ENCODE measurements around the gene PLA1A. TPM values are rescaled to one million over a fixed set of nuclear protein-coding genes. Genes with fewer than 3 reads are reported as not detected.

PLA1A gene
- total RNA-seq, 4 donors from 2014 or later: 0.97 to 9.6 (median 3.2) TPM

DNA sequence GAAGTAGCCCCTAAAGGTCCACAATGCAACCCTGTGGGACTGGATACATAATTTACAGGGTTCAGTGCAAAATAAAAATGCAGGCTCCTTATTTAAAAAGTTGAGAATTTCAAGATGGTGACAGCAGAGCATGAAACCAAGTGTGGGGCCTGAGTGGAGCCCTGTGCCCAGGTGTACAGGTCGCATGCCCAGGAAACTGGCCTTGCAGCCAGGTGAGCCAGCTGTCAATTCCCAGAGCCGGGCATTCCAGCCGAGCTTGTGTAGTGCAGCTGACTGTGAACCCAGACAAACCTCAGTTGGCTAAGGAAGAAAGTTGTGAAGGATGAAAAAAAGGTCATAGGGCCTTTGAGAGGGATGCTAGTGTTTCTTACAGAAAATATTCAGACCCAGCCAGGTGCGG lies 35.1 kb downstream of the PLA1A start:
- H3K9me3 ChIP-seq: no peaks in the 10 kb centered on the region
- peak overlapping the region; percentile 84 to 95 (median 90) for H3K27ac ChIP-seq
- H3K4me3 ChIP-seq: no peak overlapping the region
- no peak for DNase-seq
- no peaks in the 10 kb centered on the region for H3K27me3 ChIP-seq
- no peaks in the 10 kb centered on the region for H3K36me3 ChIP-seq
- no peak for TF ChIP-seq POLR2A (IDR thresholded peaks at IDR 0.05)
- TF ChIP-seq, protein P1, sequence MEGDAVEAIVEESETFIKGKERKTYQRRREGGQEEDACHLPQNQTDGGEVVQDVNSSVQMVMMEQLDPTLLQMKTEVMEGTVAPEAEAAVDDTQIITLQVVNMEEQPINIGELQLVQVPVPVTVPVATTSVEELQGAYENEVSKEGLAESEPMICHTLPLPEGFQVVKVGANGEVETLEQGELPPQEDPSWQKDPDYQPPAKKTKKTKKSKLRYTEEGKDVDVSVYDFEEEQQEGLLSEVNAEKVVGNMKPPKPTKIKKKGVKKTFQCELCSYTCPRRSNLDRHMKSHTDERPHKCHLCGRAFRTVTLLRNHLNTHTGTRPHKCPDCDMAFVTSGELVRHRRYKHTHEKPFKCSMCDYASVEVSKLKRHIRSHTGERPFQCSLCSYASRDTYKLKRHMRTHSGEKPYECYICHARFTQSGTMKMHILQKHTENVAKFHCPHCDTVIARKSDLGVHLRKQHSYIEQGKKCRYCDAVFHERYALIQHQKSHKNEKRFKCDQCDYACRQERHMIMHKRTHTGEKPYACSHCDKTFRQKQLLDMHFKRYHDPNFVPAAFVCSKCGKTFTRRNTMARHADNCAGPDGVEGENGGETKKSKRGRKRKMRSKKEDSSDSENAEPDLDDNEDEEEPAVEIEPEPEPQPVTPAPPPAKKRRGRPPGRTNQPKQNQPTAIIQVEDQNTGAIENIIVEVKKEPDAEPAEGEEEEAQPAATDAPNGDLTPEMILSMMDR (IDR thresholded peaks at IDR 0.05 in 4 of 5, conservative IDR thresholded peaks at IDR 0.05 in 1 of 5): no peak
- ATAC-seq: no peak
- in situ Hi-C loops (cut with MboI; ENCODE audit: low sequenced_read_pairs in 4 of 4) (no loop called here), intact Hi-C loops (cut with DNase I; ENCODE audit: low total_unique reads) (no loop called here)
- peaks cover 75 to 76% of the 10 kb centered on the region in 2 donors for H3K4me1 ChIP-seq

DNA sequence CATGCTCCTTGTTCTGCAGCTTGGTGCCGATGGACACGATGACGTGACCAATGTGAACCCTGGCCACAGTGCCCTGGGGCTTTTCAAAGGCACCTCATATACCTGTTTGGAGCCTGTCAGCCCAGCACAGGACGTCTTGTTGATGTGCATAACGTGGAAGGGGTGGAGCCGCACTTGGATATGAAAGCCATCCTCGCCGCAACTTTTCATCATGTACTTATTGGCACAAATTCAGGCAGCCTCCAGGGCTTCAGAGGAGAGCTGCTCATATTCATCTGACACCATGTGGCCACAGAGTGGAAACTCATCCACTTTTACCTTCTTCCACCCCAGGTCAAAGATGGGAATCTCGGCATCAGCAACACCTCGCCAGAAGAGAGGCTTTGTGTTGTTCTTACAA lies 38.0 kb downstream of the PLA1A start:
- DNase-seq (peak in 1 of 2 donors; percentile 73), ATAC-seq (no peak)
- no peak for TF ChIP-seq POLR2A (IDR thresholded peaks at IDR 0.05)
- TF ChIP-seq, protein P1 (IDR thresholded peaks at IDR 0.05 in 4 of 5, conservative IDR thresholded peaks at IDR 0.05 in 1 of 5): peak in 1 of 5 experiments; percentile 31
- no peaks in the 10 kb centered on the region for H3K27me3 ChIP-seq
- in situ Hi-C loops (cut with MboI; ENCODE audit: low sequenced_read_pairs in 4 of 4) (no loop called here), intact Hi-C loops (cut with DNase I; ENCODE audit: low total_unique reads) (no loop called here)
- peaks cover 64 to 69% of the 10 kb centered on the region in 2 donors for H3K4me1 ChIP-seq
- no peaks in the 10 kb centered on the region for H3K36me3 ChIP-seq
- H3K9me3 ChIP-seq: no peaks in the 10 kb centered on the region
- H3K4me3 ChIP-seq: no peak overlapping the region
- H3K27ac ChIP-seq: peak overlapping the region; percentile 94 to 96 (median 95)

DNA sequence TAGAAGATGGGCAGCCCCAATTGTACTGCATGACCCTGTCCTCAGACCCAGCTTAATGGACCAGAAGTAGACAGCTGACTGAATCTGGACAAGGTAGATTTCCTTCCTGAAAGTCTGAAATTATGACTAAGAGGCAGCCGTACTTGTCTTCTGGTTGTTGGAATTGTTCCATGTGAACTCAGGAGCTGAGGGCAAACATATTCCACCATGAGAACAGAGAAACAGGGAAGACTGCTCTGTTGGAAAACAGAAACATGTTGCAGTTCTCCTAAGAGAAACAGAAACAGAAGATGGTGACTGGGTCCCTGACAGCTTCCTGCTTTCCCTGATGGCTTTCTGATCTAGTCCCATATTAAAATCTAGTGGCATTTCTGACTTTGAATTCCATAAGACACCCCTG lies 38.6 kb downstream of the PLA1A start:
- peak overlapping the region; percentile 94 to 96 (median 95) for H3K27ac ChIP-seq
- ATAC-seq: no peak
- DNase-seq: no peak
- no peak overlapping the region for H3K4me3 ChIP-seq
- TF ChIP-seq POLR2A (IDR thresholded peaks at IDR 0.05): no peak
- TF ChIP-seq, protein P1 (IDR thresholded peaks at IDR 0.05 in 4 of 5, conservative IDR thresholded peaks at IDR 0.05 in 1 of 5): no peak
- no peaks in the 10 kb centered on the region for H3K27me3 ChIP-seq
- in situ Hi-C loops (cut with MboI; ENCODE audit: low sequenced_read_pairs in 4 of 4): no loop called here
- intact Hi-C loops (cut with DNase I; ENCODE audit: low total_unique reads): no loop called here
- no peaks in the 10 kb centered on the region for H3K9me3 ChIP-seq
- peaks cover 0 to 3% of the 10 kb centered on the region in 2 donors for H3K36me3 ChIP-seq
- peaks cover 59 to 64% of the 10 kb centered on the region in 2 donors for H3K4me1 ChIP-seq

DNA sequence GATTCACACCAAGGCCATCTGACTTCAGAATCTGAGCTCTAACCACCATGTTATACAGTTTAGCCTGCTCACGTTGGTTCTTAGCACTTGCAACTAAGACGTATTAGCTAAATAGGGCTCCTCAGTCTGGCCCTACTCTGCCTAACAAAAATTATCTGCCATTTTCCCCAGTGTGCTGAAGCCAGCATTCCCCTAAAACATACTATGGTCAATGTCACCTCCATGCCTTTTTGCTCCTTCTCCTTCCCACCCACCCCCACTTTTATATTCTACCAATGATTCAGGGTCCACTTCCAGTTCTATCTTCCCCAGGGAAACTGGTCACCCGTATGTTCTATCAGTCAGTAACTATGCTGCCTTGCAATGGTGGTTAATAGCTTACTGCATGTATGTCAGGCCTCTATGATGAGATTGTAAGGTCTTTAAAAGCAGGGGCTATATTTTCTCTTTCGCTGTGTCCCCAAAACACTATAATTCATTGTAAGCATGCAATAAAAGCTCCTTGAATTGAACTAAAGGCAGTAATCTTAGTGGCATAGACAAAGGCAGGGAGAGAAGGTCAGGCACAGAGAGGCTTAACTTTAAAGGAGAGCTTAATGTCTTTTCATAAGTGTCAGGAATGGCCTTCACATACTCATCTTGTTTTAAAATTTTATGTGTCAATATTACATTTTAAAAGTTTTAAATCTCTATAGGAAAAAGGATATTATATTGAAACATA lies 39.4 kb downstream of the PLA1A start:
- Histone ChIP-seq H3K4me1 (peaks cover 53 to 56% of the 10 kb centered on the region in 2 donors), H3K27me3 (no peaks in the 10 kb centered on the region), H3K9me3 (no peaks in the 10 kb centered on the region), H3K36me3 (peaks cover 0 to 5% of the 10 kb centered on the region in 2 donors), H3K4me3 (no peak overlapping the region), H3K27ac (peak overlapping the region; percentile 94 to 96 (median 95))
- in situ Hi-C loops (cut with MboI; ENCODE audit: low sequenced_read_pairs in 4 of 4) (no loop called here), intact Hi-C loops (cut with DNase I; ENCODE audit: low total_unique reads) (no loop called here)
- ATAC-seq (no peak), DNase-seq (no peak)
- TF ChIP-seq, protein P1 (IDR thresholded peaks at IDR 0.05 in 4 of 5, conservative IDR thresholded peaks at IDR 0.05 in 1 of 5): no peak
- TF ChIP-seq POLR2A (IDR thresholded peaks at IDR 0.05): no peak

Measured in gastrocnemius medialis (tissue), 4 donors.